ENCODE data around the gene EYA4.

The EYA4 gene

DNA sequence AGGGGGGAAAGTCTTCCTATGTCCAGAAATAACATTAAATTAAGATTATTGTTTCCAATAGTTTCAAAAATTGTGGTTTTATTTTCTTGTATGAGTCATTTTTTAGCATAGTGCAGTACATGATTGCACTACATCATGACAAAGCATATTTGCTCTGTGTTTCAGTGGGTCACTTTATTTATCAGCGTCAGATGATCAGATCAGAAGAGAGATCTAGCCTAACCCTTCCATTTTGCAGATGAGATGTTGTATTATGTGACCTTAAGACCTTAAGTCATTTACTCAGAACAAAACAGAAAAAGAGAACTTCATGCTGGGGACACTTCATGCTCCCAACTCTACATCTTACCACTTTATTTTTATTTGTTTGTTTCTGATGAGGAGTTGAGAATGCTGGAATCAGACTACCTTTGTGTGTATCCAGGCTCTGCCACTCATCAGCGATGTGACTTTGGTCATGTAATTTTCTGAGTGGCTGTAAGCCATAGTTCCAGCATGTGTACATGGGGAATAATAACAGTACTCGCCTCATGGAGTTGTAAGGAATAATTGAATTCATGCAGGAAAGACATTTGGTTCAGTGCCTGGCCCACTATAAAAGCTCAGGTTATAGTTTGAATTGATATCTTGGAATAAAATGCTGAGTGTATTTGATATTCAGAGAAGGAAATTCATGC, 13.5 kb downstream of the EYA4 start:
- TF ChIP-seq, protein P1, sequence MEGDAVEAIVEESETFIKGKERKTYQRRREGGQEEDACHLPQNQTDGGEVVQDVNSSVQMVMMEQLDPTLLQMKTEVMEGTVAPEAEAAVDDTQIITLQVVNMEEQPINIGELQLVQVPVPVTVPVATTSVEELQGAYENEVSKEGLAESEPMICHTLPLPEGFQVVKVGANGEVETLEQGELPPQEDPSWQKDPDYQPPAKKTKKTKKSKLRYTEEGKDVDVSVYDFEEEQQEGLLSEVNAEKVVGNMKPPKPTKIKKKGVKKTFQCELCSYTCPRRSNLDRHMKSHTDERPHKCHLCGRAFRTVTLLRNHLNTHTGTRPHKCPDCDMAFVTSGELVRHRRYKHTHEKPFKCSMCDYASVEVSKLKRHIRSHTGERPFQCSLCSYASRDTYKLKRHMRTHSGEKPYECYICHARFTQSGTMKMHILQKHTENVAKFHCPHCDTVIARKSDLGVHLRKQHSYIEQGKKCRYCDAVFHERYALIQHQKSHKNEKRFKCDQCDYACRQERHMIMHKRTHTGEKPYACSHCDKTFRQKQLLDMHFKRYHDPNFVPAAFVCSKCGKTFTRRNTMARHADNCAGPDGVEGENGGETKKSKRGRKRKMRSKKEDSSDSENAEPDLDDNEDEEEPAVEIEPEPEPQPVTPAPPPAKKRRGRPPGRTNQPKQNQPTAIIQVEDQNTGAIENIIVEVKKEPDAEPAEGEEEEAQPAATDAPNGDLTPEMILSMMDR (IDR thresholded peaks at IDR 0.05; ENCODE audit: extremely low read depth, missing control alignments) = no peak
- DNase-seq (ENCODE audit: low spot score) = no peak

DNA sequence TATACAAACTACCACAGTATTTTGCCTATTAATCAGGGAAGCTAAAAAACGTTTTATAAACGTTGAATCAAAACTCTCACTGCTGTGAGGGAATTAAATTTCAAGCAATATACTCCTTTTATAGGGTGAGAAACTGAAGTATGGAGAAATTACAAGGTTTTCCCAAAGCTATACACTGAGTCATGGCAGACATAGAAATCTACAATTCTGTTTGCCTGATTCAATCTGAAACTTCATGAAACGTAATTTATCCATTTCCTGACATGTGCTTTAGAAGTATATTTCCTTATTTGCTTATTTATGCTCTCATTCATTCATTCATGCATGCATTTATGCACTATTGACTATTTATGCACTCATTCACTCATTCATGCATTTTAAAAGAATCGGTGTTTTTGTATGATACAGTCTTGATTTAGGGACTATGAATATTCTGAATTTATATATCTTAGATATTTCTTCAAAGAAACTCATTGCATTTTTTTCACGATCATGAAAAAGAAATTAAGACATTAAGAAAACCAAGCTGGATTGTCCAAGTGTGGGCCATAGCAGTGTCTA, 16.5 kb downstream of the EYA4 start:
- DNase-seq (ENCODE audit: low spot score) = no peak
- TF ChIP-seq, protein P1 (IDR thresholded peaks at IDR 0.05; ENCODE audit: extremely low read depth, missing control alignments) = no peak

DNA sequence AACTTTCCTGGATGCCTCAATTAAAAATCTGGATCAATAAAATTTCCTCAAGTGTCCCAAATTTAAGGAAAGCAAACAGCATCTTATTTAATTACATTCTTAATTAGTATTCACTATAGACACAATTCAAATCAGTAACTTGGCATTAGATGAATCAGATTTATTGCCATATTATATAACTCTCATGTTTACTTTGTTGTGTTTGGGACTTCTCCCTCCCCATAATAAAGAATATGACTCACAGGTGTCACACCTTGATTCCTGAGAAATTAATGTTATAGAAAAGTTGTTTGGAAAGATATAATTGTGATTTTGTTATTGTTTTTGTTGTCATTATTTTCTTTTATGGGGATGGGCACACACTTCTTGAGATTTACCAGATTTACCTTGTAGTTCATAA, 18.4 kb downstream of the EYA4 start:
- DNase-seq (ENCODE audit: low spot score) = no peak
- TF ChIP-seq, protein P1 (IDR thresholded peaks at IDR 0.05; ENCODE audit: extremely low read depth, missing control alignments) = no peak

- DNase-seq (ENCODE audit: low spot score) = no peak
- TF ChIP-seq, protein P1 (IDR thresholded peaks at IDR 0.05; ENCODE audit: extremely low read depth, missing control alignments) = no peak
Measured at GRCh38 chr6:133262804-133263203, 21.6 kb downstream of the EYA4 start.

- no peak for DNase-seq (ENCODE audit: low spot score)
Measured at GRCh38 chr6:133265066-133265465, 23.9 kb downstream of the EYA4 start.

DNA sequence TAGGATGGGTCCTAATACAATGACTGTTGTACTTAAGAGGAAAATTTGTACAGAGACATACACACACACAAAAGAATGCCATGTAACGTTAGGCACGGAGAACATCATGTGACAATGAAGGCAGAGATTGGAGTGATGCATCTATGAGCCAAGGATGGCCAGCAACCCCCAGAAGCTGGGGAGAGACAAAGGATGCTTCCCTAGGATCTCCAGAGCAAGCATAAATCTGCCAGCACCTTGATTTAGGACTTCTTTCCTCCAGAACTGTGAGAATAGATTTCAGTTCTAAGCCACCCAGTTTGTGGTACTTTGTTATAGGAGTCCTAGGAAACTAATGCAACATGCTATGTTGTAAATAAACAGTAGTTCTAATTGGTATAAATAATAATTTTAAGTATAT, 25.0 kb downstream of the EYA4 start:
- DNase-seq (ENCODE audit: low spot score) = no peak
- TF ChIP-seq, protein P1 (IDR thresholded peaks at IDR 0.05; ENCODE audit: extremely low read depth, missing control alignments) = no peak

More at GRCh38 chr6:133265066-133265465, 23.9 kb downstream of the EYA4 start:
- TF ChIP-seq, protein P1 (IDR thresholded peaks at IDR 0.05; ENCODE audit: extremely low read depth, missing control alignments) = no peak

GRCh38 chr6:133268621-133269020, 27.5 kb downstream of the EYA4 start:
- TF ChIP-seq, protein P1 (IDR thresholded peaks at IDR 0.05; ENCODE audit: extremely low read depth, missing control alignments) = no peak
- no peak for DNase-seq (ENCODE audit: low spot score)
